ENCODE measurements around the gene MST1R. TPM values are rescaled to one million over a fixed set of nuclear protein-coding genes. Genes with fewer than 3 reads are reported as not detected.
"Not testable (repeated sequence)": the region's sequence is repeated elsewhere in the genome, so short reads cannot be mapped to it uniquely, and the experiment has no call there.

The MST1R gene
- total RNA-seq, 2 donors from 2014 or later = 3.7 to 7.7 TPM

DNA sequence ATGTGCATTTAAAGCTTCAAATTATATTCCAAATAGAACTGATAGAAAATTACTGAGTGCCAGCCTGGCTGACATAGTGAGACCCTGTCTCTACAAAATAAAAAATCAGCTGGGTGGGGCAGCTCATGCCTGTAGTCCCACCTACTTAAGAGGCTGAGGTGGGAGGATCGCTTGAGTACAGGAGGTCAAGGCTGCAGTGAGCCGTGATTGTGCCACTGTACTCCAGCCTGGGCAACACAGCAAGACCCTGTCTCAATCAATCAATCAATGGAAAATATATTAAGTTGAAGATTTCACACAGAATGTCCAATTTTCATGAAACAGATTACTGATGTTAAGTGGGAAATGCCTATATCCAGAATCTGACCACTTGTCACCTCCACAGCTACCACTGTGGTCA is 21.8 kb upstream of the MST1R start:
- Histone ChIP-seq H3K4me1 (ENCODE audit: control insufficient read depth in 1 of 2, low read depth in 2 of 2) (peaks cover 13 to 18% of the 10 kb centered on the region in 2 donors), H3K4me3 (no peak overlapping the region), H3K36me3 (peaks cover 4% of the 10 kb centered on the region), H3K27me3 (replicated peaks; ENCODE audit: insufficient read depth) (no peaks in the 10 kb centered on the region), H3K27ac (no peak overlapping the region), H3K9me3 (no peaks in the 10 kb centered on the region)
- ATAC-seq (ENCODE audit: insufficient number of reproducible peaks, low FRiP score, low read depth) = no peak
- TF ChIP-seq, protein P1, sequence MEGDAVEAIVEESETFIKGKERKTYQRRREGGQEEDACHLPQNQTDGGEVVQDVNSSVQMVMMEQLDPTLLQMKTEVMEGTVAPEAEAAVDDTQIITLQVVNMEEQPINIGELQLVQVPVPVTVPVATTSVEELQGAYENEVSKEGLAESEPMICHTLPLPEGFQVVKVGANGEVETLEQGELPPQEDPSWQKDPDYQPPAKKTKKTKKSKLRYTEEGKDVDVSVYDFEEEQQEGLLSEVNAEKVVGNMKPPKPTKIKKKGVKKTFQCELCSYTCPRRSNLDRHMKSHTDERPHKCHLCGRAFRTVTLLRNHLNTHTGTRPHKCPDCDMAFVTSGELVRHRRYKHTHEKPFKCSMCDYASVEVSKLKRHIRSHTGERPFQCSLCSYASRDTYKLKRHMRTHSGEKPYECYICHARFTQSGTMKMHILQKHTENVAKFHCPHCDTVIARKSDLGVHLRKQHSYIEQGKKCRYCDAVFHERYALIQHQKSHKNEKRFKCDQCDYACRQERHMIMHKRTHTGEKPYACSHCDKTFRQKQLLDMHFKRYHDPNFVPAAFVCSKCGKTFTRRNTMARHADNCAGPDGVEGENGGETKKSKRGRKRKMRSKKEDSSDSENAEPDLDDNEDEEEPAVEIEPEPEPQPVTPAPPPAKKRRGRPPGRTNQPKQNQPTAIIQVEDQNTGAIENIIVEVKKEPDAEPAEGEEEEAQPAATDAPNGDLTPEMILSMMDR (IDR thresholded peaks at IDR 0.05) = no peak
- no peak for DNase-seq (ENCODE audit: low spot score)

GRCh38 chr3:49924683-49925082 is 21.0 kb upstream of the MST1R start:
- H3K27ac ChIP-seq = no peak overlapping the region
- peaks cover 9 to 12% of the 10 kb centered on the region in 2 donors for H3K4me1 ChIP-seq (ENCODE audit: control insufficient read depth in 1 of 2, low read depth in 2 of 2)
- no peak for ATAC-seq (ENCODE audit: insufficient number of reproducible peaks, low FRiP score, low read depth)
- TF ChIP-seq, protein P1 (IDR thresholded peaks at IDR 0.05) = no peak
- no peak for DNase-seq (ENCODE audit: low spot score)
- no peaks in the 10 kb centered on the region for H3K9me3 ChIP-seq
- no peaks in the 10 kb centered on the region for H3K27me3 ChIP-seq (replicated peaks; ENCODE audit: insufficient read depth)
- peaks cover 4% of the 10 kb centered on the region for H3K36me3 ChIP-seq
- H3K4me3 ChIP-seq = no peak overlapping the region

DNA sequence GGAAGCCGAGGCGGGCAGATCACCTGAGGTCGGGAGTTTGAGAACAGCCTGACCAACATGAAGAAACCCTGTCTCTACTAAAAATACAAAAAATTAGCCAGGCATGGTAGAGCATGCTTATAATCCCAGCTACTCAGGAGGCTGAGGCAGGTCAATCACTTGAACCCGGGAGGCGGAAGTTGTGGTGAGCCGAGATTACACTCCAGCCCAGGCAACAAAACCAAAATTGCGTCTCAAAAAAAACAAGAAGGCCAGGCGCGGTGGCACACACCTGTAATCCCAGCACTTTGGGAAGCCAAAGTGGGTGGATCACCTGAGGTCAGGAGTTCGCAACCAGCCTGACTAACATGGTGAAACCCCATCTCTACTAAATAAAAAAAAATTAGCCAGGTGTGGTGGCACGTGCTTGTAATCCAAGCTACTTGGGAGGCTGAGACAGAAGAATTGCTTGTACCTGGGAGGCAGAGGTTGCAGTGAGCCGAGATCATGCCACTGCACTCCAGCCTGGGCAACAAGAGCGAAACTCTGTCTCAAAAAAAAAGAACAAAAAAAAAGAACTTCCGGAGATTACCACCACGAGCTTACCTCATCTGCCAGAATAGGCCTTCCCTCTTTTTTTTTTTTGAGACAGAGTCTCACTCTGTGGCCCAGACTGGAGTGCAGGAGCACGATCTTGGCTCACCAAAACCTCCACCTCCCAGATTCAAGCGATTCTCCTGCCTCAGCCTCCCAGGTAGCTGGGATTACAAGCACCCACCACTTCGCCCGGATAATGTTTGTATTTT is 14.3 kb upstream of the MST1R start:
- H3K36me3 ChIP-seq; H3K4me1 ChIP-seq (ENCODE audit: control insufficient read depth in 1 of 2, low read depth in 2 of 2); H3K9me3 ChIP-seq; ATAC-seq (ENCODE audit: insufficient number of reproducible peaks, low FRiP score, low read depth); H3K27me3 ChIP-seq (replicated peaks; ENCODE audit: insufficient read depth); H3K4me3 ChIP-seq; H3K27ac ChIP-seq; DNase-seq (ENCODE audit: low spot score): not testable (repeated sequence)

DNA sequence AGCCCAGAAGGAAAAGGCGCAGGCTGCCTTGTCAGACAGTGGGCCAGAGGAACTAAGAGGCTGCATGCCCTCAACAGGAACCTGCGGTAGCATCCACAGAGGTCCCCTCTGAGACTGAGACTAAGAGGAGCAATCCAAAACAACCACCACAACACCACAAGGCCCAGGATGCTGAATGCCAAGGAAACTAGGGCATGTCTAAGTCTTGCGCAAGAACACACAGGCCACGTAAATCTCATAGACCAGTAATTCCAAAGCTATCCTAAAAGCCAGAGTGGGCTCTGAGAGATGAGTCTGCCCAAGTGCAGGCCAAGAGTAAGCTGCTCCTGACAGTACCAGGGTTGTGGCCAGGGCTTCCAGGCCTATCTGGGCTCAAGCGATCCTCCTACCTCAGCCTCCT is 13.0 kb upstream of the MST1R start:
- Histone ChIP-seq H3K4me1 (ENCODE audit: control insufficient read depth in 1 of 2, low read depth in 2 of 2) (peaks cover 4 to 6% of the 10 kb centered on the region in 2 donors), H3K9me3 (no peaks in the 10 kb centered on the region), H3K36me3 (no peaks in the 10 kb centered on the region), H3K4me3 (no peak overlapping the region), H3K27ac (no peak overlapping the region), H3K27me3 (replicated peaks; ENCODE audit: insufficient read depth) (no peaks in the 10 kb centered on the region)
- TF ChIP-seq, protein P1 (IDR thresholded peaks at IDR 0.05) = no peak
- DNase-seq (ENCODE audit: low spot score) (no peak), ATAC-seq (ENCODE audit: insufficient number of reproducible peaks, low FRiP score, low read depth) (no peak)

DNA sequence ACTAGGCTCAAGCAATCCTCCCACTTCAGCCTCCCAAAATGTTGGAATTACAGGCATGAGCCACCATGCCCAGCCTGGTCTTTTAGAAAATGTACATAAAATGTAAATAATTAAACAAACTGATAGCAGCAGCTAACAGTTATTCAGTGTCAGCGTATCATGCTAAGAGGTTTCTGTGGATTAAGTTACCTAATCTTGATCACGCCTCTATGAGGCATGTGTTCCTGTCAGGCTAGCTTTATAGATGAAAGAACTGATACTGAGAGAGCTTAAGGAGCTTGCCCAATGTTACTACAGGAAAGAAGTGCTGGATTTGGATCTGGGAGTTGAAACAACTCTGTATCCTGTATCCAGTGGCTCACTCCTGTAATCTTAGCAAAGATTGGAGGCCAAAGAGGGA is 11.2 kb upstream of the MST1R start:
- no peaks in the 10 kb centered on the region for H3K9me3 ChIP-seq
- TF ChIP-seq, protein P1 (IDR thresholded peaks at IDR 0.05) = no peak
- DNase-seq (ENCODE audit: low spot score) (no peak), ATAC-seq (ENCODE audit: insufficient number of reproducible peaks, low FRiP score, low read depth) (no peak)
- no peak overlapping the region for H3K4me3 ChIP-seq
- no peaks in the 10 kb centered on the region for H3K27me3 ChIP-seq (replicated peaks; ENCODE audit: insufficient read depth)
- no peak overlapping the region for H3K27ac ChIP-seq
- peaks cover 8% of the 10 kb centered on the region for H3K36me3 ChIP-seq
- H3K4me1 ChIP-seq (ENCODE audit: control insufficient read depth in 1 of 2, low read depth in 2 of 2) = peaks cover 4 to 6% of the 10 kb centered on the region in 2 donors
